ENCODE measurements around the gene PDCD5.
A peak's percentile ranks its signal among the peaks of the same experiment; 100 is the strongest.
"Not testable (repeated sequence)": the region's sequence is repeated elsewhere in the genome, so short reads cannot be mapped to it uniquely, and the experiment has no call there.

Gene PDCD5

GRCh38 chr19:32580901-32581704, at the start of gene PDCD5:
Gene PDCD5, plus strand, starts transcription at chr19:32581190. Its CDS starts 72 bp downstream, at chr19:32581262.
- DNase-seq, result peak; percentile 91

GRCh38 chr19:32532233-32532632, 48.8 kb upstream of the PDCD5 start:
- DNase-seq, result no peak

DNA sequence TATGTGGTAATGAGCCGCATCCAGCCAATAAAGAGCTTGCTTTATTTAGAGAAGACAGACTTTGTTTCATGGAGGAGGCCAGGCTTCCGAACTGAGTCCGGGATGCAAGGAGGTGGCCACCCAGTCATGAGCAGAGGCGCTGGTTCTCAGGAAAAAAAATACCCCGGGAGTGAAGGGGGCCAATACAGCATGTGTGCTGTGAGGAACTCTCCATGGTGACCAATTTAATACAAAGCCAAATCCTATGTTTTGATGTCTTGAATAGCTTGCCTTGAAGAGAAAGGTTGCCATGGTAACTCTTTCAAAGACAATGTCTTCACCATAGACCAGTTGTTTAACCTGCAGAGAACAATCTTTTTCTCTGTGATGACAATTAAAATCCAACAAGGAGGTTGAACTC, 43.4 kb upstream of the PDCD5 start:
- DNase-seq, result no peak

GRCh38 chr19:32539240-32539916, 41.6 kb upstream of the PDCD5 start:
- no peak for DNase-seq

- DNase-seq, result peak; percentile 9
Observed at GRCh38 chr19:32540621-32541020, 40.4 kb upstream of the PDCD5 start.

GRCh38 chr19:32541376-32541775, 39.6 kb upstream of the PDCD5 start:
- DNase-seq, result not testable (repeated sequence)

DNA sequence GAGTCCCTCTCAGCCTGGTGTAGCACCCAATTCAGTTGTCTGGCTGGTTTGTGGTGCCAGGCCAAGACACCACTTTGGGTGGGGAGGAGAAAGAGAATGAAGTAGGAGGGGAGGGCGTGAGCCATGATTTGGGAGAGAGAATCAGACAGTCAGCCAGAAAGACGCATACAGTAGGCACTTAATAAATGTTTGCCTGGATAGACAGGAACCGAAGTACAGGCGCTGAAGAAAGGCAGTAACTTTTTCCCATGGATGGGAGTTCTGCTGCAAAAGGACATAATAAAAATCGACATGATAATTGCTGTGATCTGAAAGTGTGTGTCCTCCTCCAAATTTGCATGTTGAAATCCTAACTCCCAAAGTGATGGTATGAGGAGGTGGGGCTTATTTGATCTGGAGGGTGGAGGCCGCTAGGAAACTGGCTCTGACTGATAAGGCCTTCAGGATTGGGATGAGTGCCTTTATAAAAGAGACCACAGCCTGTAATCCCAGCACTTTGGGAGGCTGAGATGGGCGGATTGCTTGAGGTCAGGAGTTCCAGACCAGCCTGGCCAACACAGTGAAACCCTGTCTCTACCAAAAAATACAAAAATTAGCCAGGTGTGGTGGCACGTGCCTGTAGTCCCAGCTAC, 38.4 kb upstream of the PDCD5 start:
- DNase-seq, result no peak

DNA sequence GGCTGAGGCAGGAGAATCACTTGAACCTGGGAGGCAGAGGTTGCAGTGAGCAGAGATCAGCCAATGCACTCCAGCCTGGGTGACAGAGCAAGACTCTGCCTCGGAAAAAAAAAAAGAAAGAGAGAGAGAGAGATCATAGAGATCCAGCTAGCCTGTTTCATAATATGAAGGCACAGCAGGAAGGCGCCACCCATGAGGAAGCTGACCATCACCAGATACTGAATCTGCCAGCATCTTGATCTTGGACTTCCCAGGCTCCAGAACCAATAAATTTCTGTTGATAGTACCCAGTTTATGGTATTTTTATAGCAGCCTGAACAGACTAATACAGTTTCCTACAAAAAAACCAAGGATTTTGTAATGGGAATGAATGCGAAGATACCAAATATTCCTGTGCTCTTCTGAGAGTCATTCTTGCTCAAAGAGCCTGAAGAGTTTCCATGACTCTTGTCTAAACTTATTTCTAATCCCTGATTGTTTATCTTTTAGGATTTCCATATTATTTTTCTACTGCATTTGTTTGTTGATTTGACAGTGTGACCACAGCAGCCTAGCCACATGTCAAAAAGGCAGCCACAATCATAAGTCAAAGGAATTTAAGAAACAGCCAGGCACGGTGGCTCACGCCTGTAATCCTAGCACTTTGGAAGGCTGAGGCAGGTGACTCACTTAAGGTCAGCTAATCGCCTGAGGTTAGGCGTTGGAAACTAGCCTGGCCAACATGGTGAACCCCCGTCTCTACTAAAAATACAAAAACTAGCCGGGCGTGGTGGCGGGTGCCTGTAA, 37.7 kb upstream of the PDCD5 start:
- peak; percentile 87 for DNase-seq

DNA sequence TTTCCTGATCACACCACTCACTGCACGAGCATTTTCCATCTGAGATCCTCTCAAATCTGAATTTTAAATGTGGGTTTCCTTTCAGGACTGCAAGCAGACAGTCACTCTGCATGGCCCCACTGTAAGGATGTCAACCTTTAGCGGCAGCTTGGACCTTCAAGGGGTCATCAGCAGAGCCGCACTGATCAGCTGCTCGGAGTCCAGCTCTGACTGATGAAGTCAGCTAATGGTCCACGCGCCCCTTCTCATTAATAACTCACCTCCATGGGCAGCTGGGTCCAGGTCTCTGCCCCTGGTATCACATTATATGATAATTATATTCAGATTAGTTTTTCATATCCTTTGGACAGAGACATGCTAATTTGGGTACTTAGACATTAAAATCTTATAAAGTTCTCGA, 36.1 kb upstream of the PDCD5 start:
- no peak for DNase-seq

DNA sequence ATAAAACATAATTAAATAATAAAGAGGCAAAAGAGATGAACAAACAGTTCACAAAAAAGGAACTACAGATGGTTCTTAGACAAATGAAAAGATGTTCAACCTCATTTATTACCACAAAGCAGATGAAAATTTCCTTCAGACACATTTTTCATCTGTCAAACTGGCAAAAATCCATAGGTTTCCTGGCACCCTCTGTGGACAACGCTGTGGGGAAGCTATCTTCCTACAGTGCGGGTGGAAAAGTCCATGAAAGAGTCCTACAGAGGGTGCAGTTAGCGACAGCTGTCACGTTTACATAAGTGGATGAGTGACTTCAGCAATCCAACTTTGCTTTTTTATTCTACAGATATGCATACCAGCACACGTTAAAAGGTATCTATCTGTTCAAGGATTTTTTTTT, 30.3 kb upstream of the PDCD5 start:
- no peak for DNase-seq

GRCh38 chr19:32555786-32556185, 25.2 kb upstream of the PDCD5 start:
- DNase-seq, result no peak

DNA sequence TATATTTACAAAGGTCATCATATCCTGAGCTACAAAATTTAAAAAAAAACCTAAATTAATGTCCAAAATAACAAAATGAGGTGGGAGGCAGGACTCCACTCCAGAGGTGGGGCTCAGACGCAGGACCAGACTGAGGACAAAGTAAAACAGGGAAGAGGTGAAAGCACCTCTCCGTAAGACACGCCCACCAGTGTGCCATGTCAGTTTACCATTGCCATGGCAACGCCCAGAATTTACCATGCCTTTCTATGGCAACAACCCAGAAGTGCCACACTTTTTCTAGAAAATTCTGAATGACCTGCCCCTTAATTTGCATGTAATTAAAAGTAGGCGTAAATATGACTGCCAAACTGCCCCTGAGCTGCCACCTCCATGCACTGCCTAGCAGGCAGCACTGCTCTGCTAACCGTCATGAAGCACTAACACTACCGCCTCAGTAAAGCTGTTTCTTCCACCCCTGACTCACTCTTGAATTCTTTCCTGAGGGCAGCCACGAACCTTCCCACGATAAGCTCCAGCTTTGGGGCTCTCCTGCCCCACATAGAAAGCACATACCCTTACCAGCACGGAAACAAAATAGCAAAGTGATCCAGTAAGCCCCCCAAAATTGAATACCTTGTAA, 22.3 kb upstream of the PDCD5 start:
- DNase-seq, result no peak

DNA sequence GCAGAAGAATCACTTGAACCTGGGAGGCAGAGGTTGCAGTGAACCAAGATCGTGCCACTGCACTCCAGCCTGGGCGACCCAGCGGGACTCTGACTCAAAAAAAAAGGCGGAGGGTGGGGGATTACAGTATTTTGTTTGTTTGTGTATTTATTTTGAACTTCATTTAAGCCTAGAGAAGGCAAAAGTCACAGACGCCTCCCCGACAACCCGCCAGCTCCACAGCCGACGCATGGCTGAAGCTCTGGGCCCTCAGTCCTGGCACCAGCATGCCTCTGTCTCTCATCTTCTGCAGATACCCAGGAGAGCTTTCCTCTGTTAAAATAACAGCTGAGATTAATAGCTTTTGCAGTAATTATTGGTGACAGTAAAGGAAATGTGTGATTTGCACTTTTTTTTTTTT, 17.2 kb upstream of the PDCD5 start:
- DNase-seq, result no peak

DNA sequence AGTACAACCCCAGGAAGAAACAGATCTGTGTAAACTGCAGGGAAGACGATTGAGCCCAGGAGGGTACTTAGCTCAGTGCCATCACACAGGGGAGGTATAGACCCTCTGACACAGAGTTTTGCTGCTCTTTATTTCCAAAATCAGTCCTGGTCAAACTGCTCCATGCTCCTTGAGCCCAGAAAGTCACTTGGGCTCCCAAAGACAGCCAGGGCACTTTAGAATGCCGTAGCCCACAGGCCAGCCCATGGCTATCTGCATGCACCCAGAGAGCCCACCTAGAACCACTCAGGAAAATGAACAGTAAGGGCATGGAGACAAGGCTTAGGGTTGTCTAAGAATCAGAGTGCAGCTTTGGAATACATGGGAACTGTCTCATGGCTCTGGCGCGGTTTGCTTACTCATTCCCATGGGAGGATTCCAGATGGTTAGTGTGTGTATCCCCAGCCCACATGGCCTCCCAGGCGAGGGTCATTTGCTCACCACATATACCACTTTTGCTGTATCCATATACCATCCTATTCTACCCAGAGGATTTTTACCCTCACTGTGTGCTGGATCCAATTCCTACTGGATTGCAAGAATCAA, 14.7 kb upstream of the PDCD5 start:
- DNase-seq, result peak; percentile 10

DNA sequence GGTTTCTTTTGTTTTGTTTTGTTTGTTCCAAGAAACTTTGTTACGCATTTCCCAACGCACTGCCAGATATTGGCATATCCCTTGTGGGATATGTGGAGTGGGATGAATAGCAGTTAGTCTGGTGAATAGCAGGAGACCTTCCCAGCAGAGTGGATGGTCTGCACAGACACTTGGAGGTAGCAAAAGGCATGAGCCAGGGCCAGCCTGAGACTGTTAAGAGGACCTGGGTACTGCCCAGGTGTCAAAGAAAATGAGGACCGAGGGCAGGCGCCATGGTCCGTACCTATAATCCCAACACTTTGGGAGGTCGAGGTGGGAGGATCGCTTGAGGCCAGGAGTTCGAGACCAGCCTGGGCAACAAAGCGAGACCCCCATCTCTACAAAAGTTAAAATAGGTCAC, 13.5 kb upstream of the PDCD5 start:
- DNase-seq, result no peak

GRCh38 chr19:32570081-32570785, 10.8 kb upstream of the PDCD5 start:
- peak; percentile 59 for DNase-seq

DNA sequence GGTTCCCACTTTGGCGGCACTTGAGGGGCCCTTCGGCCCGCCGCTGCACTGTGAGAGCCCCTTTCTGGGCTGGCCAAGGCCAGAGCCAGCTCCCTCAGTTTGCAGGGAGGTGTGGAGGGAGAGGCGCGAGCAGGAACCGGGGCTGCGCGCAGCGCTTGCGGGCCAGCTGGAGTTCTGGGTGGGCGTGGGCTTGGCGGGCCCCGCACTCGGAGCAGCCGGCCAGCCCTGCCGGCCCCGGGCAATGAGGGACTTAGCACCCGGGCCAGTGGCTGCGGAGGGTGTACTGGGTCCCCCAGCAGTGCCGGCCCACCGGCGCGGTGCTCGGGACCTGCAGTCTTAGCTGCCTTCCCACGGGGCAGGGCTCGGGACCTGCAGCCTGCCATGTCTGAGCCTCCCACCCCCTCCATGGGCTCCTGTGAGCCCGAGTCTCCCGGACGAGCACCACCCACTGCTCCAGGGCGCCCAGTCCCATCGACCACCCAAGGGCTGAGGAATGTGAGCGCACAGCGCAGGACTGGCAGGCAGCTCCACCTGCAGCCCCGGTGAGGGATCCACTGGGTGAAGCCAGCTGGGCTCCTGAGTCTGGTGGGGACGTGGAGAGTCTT, 9.4 kb upstream of the PDCD5 start:
- not testable (repeated sequence) for DNase-seq

- DNase-seq, result not testable (repeated sequence)
Observed at GRCh38 chr19:32572700-32573491, 8.1 kb upstream of the PDCD5 start.

- DNase-seq, result no peak
Observed at GRCh38 chr19:32573492-32573794, 7.5 kb upstream of the PDCD5 start.

GRCh38 chr19:32576790-32577189, 4.2 kb upstream of the PDCD5 start:
- DNase-seq, result no peak
